CD4-positive, alpha-beta T cell treated with Interferon alpha-2 for 1 hour (primary cell): ENCODE data around the gene SLC11A1.

Source experiments
- DNase-seq, 2 donors: peaks; one replicate each; pipeline ENCODE4 v3.0.0-alpha.2; 2020 to 2022

The SLC11A1 gene, protein sequence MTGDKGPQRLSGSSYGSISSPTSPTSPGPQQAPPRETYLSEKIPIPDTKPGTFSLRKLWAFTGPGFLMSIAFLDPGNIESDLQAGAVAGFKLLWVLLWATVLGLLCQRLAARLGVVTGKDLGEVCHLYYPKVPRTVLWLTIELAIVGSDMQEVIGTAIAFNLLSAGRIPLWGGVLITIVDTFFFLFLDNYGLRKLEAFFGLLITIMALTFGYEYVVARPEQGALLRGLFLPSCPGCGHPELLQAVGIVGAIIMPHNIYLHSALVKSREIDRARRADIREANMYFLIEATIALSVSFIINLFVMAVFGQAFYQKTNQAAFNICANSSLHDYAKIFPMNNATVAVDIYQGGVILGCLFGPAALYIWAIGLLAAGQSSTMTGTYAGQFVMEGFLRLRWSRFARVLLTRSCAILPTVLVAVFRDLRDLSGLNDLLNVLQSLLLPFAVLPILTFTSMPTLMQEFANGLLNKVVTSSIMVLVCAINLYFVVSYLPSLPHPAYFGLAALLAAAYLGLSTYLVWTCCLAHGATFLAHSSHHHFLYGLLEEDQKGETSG

DNA sequence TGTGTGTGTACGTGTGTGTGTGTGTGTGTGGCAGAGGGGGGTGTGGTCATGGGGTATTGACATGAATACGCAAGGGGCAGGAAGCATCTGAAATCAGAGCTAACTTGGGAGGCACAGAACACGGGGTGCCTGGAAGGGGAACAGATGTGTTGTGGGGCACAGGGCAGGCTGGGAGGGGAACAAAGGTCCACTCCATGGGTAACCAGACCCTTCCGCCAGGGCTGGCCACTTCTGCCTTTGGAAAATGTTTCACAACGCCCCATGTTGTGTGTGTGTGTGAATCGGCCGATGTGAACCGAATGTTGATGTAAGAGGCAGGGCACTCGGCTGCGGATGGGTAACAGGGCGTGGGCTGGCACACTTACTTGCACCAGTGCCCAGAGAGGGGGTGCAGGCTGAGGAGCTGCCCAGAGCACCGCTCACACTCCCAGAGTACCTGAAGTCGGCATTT, at the start of gene SLC11A1:
Gene SLC11A1 (plus strand): TSS at position 358 of the 451 bp plus-strand sequence. CDS start 96 bp downstream, outside the sequence.
- peak in 1 of 2 donors; percentile 73 for DNase-seq

- DNase-seq = no peak
These were observed 49.8 kb upstream of the SLC11A1 start for GRCh38 chr2:218332288-218332687.

DNA sequence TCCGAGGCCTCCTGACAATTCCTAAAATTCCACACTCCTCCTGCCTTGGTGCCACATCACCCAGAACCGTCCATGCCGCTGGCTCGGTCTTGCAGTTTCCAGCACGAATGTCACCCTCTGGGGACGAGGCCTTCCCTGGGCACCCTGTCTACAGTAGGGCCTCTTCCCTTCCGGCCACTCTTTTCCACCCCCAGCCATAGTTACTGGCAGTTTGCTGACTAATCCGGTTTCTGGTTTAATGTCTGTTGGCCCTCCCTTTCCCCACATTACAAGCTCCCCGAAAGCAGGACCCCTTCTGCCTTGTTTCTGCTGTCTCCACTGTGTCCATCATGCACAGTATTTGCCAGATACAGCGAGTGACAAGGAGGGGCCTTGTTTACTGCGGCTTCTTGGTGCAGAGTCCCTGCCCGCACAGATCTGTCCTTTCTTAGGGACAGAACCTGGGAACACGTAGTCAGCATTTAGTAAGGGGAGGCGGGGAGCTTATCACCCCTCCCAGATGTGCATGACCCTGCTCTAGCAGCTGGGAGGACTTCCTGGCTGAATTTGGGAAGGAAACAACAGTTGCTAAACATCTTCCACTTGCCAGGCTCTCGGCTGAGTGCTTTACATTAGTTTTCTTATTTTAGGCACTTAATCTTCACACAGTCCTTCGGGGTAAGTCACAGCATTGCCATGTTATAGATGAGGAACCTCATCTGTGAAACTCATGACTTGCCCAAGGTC, 49.0 kb upstream of the SLC11A1 start:
- peak in 1 of 2 donors; percentile 18 for DNase-seq

GRCh38 chr2:218334531-218334930, 47.5 kb upstream of the SLC11A1 start:
- DNase-seq = no peak

- no peak for DNase-seq
These were observed 41.4 kb upstream of the SLC11A1 start for GRCh38 chr2:218340656-218341055.

DNA sequence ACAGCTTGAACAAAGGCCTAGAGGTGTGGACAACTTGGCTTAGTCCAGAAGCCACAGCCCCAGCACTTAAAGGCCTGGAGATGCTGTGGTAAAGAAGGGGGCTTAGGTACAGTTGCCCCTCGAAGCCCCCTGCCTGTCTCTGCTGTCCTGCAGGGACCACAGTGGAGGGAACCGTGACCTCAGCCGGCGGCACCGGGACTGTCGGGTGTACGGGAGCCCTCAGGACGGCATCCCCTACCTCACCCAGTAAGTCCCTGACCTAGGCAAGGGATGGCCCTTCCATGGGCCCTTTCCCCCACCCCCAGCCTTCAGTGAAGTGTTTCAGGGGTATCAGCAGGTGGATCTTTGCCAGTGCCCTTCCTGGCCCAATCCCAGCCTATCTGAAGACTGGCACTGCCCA, 40.7 kb upstream of the SLC11A1 start:
- no peak for DNase-seq

DNA sequence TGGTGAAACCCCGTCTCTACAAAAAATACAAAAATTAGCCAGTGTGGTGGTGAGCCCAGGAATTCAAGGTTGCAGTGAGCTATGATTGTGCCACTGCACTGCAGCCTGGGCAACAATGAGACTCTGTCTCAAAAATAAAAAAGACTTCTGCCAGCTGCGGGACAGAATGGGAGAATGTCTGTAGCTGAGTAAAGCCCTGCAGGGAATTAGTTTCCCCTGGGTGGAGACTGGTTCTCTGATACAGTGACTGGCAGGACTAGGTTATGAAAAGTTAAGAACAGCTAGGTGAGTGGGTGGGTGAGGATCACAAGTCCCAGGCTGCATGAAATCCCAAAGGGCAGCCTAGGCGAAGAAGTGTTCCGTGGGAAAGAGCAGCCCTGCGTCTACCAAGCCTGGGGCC, 39.2 kb upstream of the SLC11A1 start:
- no peak for DNase-seq

DNA sequence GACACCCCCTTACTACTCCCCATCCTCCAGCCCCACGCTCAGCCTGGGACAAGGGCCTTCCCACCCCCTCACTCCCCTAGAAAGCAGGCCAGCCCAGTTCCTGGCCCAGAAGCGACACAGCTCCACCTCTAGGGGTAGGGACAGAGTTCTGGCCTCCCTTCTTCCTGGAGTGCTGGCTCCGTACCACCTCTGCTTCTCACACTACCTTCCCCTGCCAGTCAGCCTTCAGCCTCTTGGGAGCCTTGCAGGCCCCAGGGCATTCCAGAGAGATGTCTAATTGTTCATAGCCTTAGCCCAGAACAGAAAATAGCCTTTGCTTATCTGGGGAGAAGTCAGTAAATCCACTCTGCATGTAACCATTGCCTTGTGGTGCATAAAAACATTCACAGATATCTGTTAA, 38.5 kb upstream of the SLC11A1 start:
- no peak for DNase-seq

DNA sequence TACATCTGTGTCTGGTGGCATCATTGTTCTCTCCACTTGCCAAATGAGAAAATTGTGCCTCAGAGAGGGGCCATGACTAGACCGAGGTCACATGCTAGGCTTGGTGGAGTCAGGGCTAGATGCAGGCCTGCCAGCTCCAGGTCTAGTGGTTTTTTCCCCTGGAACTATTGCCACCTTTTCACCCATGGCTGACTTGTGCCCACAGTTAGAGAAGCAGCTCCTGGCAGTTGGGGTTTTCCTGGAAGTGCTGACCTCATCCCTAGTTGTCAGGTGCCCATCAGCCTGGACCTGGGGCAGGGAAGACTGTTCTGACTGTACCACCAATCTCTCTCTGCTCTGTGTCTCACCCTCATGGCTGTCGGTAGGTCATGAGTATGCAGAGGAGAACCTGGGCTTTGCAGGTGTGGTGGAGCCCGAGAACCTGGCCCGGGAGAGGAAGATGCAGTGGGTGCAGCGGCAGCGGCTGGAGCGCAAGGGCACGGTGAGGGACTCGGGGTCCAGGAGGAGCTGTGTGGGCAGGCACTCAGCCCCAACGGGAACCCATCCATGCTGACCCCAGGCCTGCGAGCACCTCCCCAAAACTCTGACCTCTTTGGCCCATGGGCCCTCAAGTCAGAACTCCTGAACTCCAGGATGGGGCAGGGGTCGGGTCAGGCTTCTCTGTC, 37.9 kb upstream of the SLC11A1 start:
- DNase-seq = no peak

GRCh38 chr2:218344755-218345417, 37.2 kb upstream of the SLC11A1 start:
- no peak for DNase-seq

DNA sequence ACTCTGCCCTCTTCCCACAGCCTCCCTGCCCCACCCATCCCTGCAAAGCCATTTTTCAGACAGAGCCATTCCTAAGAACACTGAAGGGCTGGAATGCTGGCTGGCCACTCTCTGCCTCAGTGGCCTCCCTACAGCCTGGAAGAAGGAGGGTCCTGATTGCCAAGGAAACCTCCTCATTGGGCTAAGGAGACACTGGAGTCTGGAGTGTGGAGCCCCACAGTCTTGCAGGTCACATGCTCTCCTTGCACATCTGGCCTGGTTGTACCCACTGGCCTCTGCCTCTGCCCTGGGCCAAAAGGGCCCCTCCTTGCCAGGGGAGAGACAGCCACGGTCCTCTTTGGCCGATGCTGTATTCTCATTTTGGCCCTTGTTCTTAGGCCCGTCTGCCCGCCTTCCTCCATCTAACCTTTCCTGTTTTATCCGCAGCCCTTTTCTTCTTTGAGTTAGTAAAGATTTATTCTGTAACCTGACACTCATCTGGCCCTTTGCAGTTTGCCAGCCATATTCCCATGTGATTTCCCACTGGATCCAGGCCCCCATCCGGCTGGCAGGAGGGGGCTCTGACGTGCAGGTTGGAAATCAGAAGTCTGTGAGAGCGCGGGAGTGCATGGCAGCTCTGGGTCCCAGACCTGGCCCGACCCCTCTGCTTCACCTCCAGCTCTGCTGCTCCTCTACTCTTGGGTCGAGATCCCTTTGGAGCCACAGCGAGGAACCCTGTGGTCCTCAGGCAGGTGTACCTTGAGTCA, 36.4 kb upstream of the SLC11A1 start:
- no peak for DNase-seq

DNA sequence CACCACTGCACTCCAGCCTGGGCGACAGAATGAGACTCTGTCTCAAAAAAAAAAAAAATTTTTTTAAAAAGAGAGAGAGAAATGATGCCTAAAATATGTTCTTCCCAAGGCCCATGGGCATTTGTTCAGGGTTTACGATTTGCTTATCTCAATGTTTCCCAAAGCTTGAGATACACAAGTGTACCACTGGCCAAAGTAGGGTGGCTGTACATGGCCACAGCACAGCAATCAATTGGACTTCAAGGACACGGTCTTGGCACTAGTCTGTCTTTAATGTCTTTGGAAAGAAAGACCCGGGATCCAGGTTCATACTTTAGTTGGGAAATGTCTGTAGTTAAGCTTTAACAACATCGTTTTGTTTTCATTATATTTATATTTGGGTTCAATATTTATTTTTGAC, 34.9 kb upstream of the SLC11A1 start:
- no peak for DNase-seq

- no peak for DNase-seq
These were observed 28.0 kb upstream of the SLC11A1 start for GRCh38 chr2:218354045-218354444.

GRCh38 chr2:218354850-218355443, 27.1 kb upstream of the SLC11A1 start:
- no peak for DNase-seq

GRCh38 chr2:218357236-218358177, 24.6 kb upstream of the SLC11A1 start:
- no peak for DNase-seq

- peak in 1 of 2 donors; percentile 38 for DNase-seq
These were observed 21.6 kb upstream of the SLC11A1 start for GRCh38 chr2:218360453-218360852.

DNA sequence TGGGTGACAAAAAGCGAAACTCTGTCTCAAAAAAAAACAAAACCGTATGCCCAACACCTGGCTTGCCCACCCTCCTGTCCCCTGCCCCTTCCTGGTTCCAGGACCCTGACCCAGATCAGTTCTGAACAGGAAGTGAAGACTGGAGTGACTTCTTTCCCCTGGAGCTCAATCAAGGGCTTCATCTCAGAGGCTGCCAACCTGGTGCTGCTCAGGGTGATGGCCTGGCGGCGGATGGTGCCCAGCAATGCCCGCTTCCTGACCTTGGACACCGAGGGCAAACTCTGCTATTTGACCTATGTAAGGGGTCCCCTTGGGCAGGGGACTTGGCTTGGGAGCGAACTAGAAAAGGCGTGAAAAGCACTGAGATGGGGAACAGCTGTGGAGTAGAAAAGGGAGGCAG, 19.5 kb upstream of the SLC11A1 start:
- DNase-seq = no peak

- no peak for DNase-seq
These were observed 18.3 kb upstream of the SLC11A1 start for GRCh38 chr2:218363736-218364135.

DNA sequence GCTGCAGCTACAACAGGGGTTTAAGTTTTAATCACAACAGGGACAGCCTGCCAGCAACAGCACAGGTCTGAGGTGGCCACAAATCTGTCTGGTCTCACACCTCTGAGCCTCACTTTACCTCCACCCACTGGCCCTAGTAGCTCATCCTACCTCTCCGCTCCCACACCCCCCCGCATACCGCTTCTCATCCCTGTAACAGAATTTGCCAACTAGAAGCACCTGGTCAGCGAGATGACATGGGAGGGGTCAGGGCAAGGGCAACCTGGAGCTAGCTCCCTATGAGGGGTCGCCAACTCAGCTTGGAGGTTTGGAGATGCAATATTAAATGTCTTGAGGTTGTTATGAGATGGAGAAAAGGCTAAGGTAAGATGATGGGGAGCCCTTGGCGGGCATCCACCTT, 17.9 kb upstream of the SLC11A1 start:
- DNase-seq = no peak
